NCI-H2107 (cell line): ENCODE measurements around the gene SALL3.
"Not testable (repeated sequence)": the region's sequence is repeated elsewhere in the genome, so short reads cannot be mapped to it uniquely, and the experiment has no call there.

ENCODE experiments used
- DNase-seq: peaks from one replicate; lab custom pipeline; 2025; lab: John Stamatoyannopoulos, UW

Gene SALL3

GRCh38 chr18:78979730-78980278 lies at the start of gene SALL3:
SALL3 (plus strand) TSS chr18:78979818; CDS start chr18:78980275, 457 bp downstream.
- DNase-seq: no peak

GRCh38 chr18:78932281-78932680 lies 47.3 kb upstream of the SALL3 start:
- DNase-seq: no peak

GRCh38 chr18:78934003-78934402 lies 45.6 kb upstream of the SALL3 start:
- DNase-seq: no peak

GRCh38 chr18:78934551-78935225 lies 44.9 kb upstream of the SALL3 start:
- DNase-seq: no peak

GRCh38 chr18:78935406-78935805 lies 44.2 kb upstream of the SALL3 start:
- DNase-seq: no peak

- DNase-seq: no peak
Measured at GRCh38 chr18:78936251-78937005, 43.2 kb upstream of the SALL3 start.

GRCh38 chr18:78937166-78937565 lies 42.5 kb upstream of the SALL3 start:
- DNase-seq: no peak

- DNase-seq: no peak
Measured at GRCh38 chr18:78939105-78939504, 40.5 kb upstream of the SALL3 start.

- no peak for DNase-seq
Measured at GRCh38 chr18:78939734-78940494, 39.7 kb upstream of the SALL3 start.

- DNase-seq: not testable (repeated sequence)
Measured at GRCh38 chr18:78942236-78942635, 37.4 kb upstream of the SALL3 start.

- no peak for DNase-seq
Measured at GRCh38 chr18:78945628-78946027, 34.0 kb upstream of the SALL3 start.

- DNase-seq: no peak
Measured at GRCh38 chr18:78947291-78947690, 32.3 kb upstream of the SALL3 start.

- no peak for DNase-seq
Measured at GRCh38 chr18:78948221-78948620, 31.4 kb upstream of the SALL3 start.

GRCh38 chr18:78948707-78949106 lies 30.9 kb upstream of the SALL3 start:
- DNase-seq: no peak

- no peak for DNase-seq
Measured at GRCh38 chr18:78949216-78949615, 30.4 kb upstream of the SALL3 start.

- DNase-seq: no peak
Measured at GRCh38 chr18:78950386-78950785, 29.2 kb upstream of the SALL3 start.

- DNase-seq: no peak
Measured at GRCh38 chr18:78953566-78953965, 26.1 kb upstream of the SALL3 start.

- DNase-seq: no peak
Measured at GRCh38 chr18:78955051-78955450, 24.6 kb upstream of the SALL3 start.

- no peak for DNase-seq
Measured at GRCh38 chr18:78957140-78957539, 22.5 kb upstream of the SALL3 start.

GRCh38 chr18:78960709-78961108 lies 18.9 kb upstream of the SALL3 start:
- DNase-seq: no peak

- DNase-seq: no peak
Measured at GRCh38 chr18:78962098-78962497, 17.5 kb upstream of the SALL3 start.

GRCh38 chr18:78964727-78965126 lies 14.9 kb upstream of the SALL3 start:
- DNase-seq: not testable (repeated sequence)

GRCh38 chr18:78965260-78965659 lies 14.4 kb upstream of the SALL3 start:
- no peak for DNase-seq
